Gastroesophageal sphincter (tissue), 3 donors: Measurements from ENCODE around the gene BEGAIN.

Experiments
- CTCF ChIP-seq, 4 experiments: fragments of 200-600 bp in 2 of 4; fragments of 450-650 bp in 2 of 4; sonication (generic) in 1 of 4; IDR thresholded peaks; one replicate each; pipeline ENCODE4 v1.5.1; 2017 to 2019; ENCODE audit warnings: antibody characterized with exemption in 4 of 4, mild to moderate bottlenecking in 2 of 4, moderate library complexity in 2 of 4
- EP300 ChIP-seq: sonication (generic); formaldehyde crosslinking; IDR thresholded peaks from one replicate; pipeline ENCODE4 v1.6.1; 2017; ENCODE audit warnings: antibody characterized with exemption, mild to moderate bottlenecking
- POLR2A ChIP-seq, 2 donors: fragments of 450-650 bp; IDR thresholded peaks; one replicate each; pipeline ENCODE4 v1.6.1; 2017; ENCODE audit warnings: antibody characterized with exemption in 2 of 2, mild to moderate bottlenecking in 2 of 2, moderate library complexity in 1 of 2
- POLR2AphosphoS5 ChIP-seq: sonication (generic); formaldehyde crosslinking; IDR thresholded peaks from one replicate; pipeline ENCODE4 v1.6.1; 2017; ENCODE audit warnings: antibody characterized with exemption

GRCh38 chr14:100488057-100488456 is 99.2 kb downstream of the BEGAIN start:
- TF ChIP-seq CTCF (IDR thresholded peaks at IDR 0.05) (no peak), EP300 (no peak), POLR2A (IDR thresholded peaks at IDR 0.05) (no peak), POLR2AphosphoS5 (no peak)
